Measurements from ENCODE around the gene RNF141. TPM values are rescaled to one million over a fixed set of nuclear protein-coding genes. Genes with fewer than 3 reads are reported as not detected.

RNF141 gene
- polyA plus RNA-seq, 1 of the 3 experiments (the other 2 are of a cell fraction): 6.9 TPM

DNA sequence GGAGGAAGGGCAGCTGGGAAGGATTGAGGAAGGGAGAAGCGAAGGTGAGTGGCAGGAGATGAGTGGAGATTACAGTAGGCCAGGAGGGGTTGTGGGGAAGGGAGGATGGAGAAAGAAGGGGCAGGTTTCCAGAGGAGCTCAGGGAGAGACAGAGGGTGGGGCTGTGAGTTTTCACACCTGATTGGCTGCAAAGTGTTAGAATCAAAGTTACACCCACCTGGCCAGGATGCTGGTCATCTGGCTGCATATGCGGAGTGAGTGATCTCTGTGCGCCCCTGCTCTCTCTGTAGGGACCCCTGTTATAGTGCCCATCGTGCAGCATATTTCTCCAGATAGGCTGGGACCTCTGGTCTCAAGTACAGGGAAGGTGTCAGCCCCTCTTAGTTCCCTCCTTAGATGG lies 67.6 kb downstream of the RNF141 start:
- ChIA-PET CTCF (interaction anchor here (1.0 to 1.1 kb wide), 2 partner anchors 14 to 67 kb away, joined by 3 to 4 read pairs; partner anchors contain the start of gene RNF141), POLR2A (no interaction called here)
- no peaks in the 10 kb centered on the region for H3K79me2 ChIP-seq (ENCODE audit: insufficient read depth)
- no peaks in the 10 kb centered on the region for H3K36me3 ChIP-seq (replicated peaks in 1 of 2; ENCODE audit: control insufficient read depth in 1 of 2, insufficient read depth in 2 of 2, low read length in 1 of 2)
- no peak overlapping the region for H3K9ac ChIP-seq
- TF ChIP-seq, protein P1, sequence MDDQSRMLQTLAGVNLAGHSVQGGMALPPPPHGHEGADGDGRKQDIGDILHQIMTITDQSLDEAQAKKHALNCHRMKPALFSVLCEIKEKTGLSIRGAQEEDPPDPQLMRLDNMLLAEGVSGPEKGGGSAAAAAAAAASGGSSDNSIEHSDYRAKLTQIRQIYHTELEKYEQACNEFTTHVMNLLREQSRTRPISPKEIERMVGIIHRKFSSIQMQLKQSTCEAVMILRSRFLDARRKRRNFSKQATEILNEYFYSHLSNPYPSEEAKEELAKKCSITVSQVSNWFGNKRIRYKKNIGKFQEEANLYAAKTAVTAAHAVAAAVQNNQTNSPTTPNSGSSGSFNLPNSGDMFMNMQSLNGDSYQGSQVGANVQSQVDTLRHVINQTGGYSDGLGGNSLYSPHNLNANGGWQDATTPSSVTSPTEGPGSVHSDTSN (IDR thresholded peaks at IDR 0.05): no peak
- TF ChIP-seq, protein P2, sequence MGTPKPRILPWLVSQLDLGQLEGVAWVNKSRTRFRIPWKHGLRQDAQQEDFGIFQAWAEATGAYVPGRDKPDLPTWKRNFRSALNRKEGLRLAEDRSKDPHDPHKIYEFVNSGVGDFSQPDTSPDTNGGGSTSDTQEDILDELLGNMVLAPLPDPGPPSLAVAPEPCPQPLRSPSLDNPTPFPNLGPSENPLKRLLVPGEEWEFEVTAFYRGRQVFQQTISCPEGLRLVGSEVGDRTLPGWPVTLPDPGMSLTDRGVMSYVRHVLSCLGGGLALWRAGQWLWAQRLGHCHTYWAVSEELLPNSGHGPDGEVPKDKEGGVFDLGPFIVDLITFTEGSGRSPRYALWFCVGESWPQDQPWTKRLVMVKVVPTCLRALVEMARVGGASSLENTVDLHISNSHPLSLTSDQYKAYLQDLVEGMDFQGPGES (IDR thresholded peaks at IDR 0.05; ENCODE audit: low read depth, low read length): no peak
- TF ChIP-seq TCF12 (IDR thresholded peaks at IDR 0.05) (no peak), ELF1 (IDR thresholded peaks at IDR 0.05) (no peak), FOXJ3 (CRISPR knock-in tag; IDR thresholded peaks at IDR 0.05) (no peak), TAF1 (IDR thresholded peaks at IDR 0.05; ENCODE audit: borderline replicate concordance, low read depth, low read length) (no peak), RCOR1 (IDR thresholded peaks at IDR 0.05; ENCODE audit: low read length) (no peak), MXI1 (IDR thresholded peaks at IDR 0.05; ENCODE audit: low read depth, low read length) (no peak), MEF2A (IDR thresholded peaks at IDR 0.05; ENCODE audit: borderline replicate concordance, low read depth) (no peak), NFIC (IDR thresholded peaks at IDR 0.05; ENCODE audit: borderline replicate concordance) (no peak), SMC3 (IDR thresholded peaks at IDR 0.05; ENCODE audit: low read depth, low read length) (no peak), GABPA (IDR thresholded peaks at IDR 0.05; ENCODE audit: low read depth) (no peak), NRF1 (IDR thresholded peaks at IDR 0.05; ENCODE audit: low read depth, low read length) (no peak), EZH2phosphoT487 (IDR thresholded peaks at IDR 0.05; ENCODE audit: borderline replicate concordance, low read depth) (no peak)
- H3K27ac ChIP-seq (ENCODE audit: low read depth in 2 of 2, low read length in 1 of 2): no peak overlapping the region
- H3K4me2 ChIP-seq: no peak overlapping the region
- no peaks in the 10 kb centered on the region for H3K9me2 ChIP-seq
- 94% methylated on average over 4 of the region's 4 CpGs for WGBS (ENCODE audit: low lambda C conversion rate)
- no peaks in the 10 kb centered on the region for H3K27me3 ChIP-seq (ENCODE audit: insufficient read depth)
- no peaks in the 10 kb centered on the region for H3K9me3 ChIP-seq
- no peak overlapping the region for H2AFZ ChIP-seq (ENCODE audit: low read depth)
- no peak overlapping the region for H3K4me3 ChIP-seq (ENCODE audit: low read depth in 2 of 2, low read length in 1 of 2)
- DNase-seq: no peak
- no peaks in the 10 kb centered on the region for H4K20me1 ChIP-seq (ENCODE audit: insufficient read depth)
- no peaks in the 10 kb centered on the region for H3F3A ChIP-seq (replicated peaks; ENCODE audit: insufficient read depth)
- peaks cover 0 to 11% of the 10 kb centered on the region in 2 experiments; a peak in 1 of 4 replicates for H3K4me1 ChIP-seq (ENCODE audit: control insufficient read depth in 1 of 2, insufficient read depth in 2 of 2, low read depth in 1 of 2, low read length in 1 of 2)

DNA sequence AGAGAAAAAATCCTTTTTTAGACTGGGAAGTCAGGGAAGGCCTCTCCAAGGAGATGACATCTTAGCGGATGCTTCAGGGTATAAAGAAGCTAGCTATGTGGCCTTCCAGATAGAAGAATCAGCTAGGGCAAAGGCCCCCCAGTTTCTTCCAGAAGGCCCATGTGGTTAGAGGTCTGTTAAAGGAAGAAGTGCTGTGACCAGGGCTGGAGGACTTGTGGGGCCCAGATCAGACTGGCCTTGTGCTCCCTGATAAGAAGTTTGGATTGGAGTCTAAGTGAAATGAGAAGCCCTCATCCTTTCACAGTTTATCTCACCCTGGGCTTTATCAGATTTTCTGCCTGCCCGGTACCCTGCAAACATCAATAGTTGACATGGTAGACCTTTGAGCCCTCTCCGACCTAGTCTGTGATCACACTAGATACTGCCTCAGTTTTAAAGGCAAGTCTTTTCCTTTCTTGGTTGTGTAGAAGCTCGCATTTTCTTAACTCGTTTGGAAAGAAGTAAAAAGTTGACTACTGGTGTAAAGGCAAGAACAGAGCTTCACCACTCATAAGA lies 78.2 kb downstream of the RNF141 start:
- Histone ChIP-seq H3K27ac (ENCODE audit: low read depth in 2 of 2, low read length in 1 of 2) (no peak overlapping the region), H3K9me3 (no peaks in the 10 kb centered on the region), H3K27me3 (ENCODE audit: insufficient read depth) (no peaks in the 10 kb centered on the region), H3F3A (replicated peaks; ENCODE audit: insufficient read depth) (no peaks in the 10 kb centered on the region), H3K9me2 (no peaks in the 10 kb centered on the region), H3K79me2 (ENCODE audit: insufficient read depth) (no peaks in the 10 kb centered on the region), H3K36me3 (replicated peaks in 1 of 2; ENCODE audit: control insufficient read depth in 1 of 2, insufficient read depth in 2 of 2, low read length in 1 of 2) (no peaks in the 10 kb centered on the region), H3K9ac (no peak overlapping the region), H2AFZ (ENCODE audit: low read depth) (no peak overlapping the region), H3K4me2 (no peak overlapping the region), H3K4me1 (ENCODE audit: control insufficient read depth in 1 of 2, insufficient read depth in 2 of 2, low read depth in 1 of 2, low read length in 1 of 2) (peaks cover 0 to 9% of the 10 kb centered on the region in 2 experiments; a peak in 1 of 4 replicates), H3K4me3 (ENCODE audit: low read depth in 2 of 2, low read length in 1 of 2) (no peak overlapping the region), H4K20me1 (ENCODE audit: insufficient read depth) (no peaks in the 10 kb centered on the region)
- POLR2A ChIA-PET: no interaction called here
- 92% methylated on average over 5 of the region's 5 CpGs for WGBS (ENCODE audit: low lambda C conversion rate)
- CTCF ChIA-PET: no interaction called here
- DNase-seq: no peak
- TF ChIP-seq, protein P1 (IDR thresholded peaks at IDR 0.05): no peak
- no peak for TF ChIP-seq RXRA (IDR thresholded peaks at IDR 0.05; ENCODE audit: borderline replicate concordance, low read depth)
- TF ChIP-seq, protein P3, sequence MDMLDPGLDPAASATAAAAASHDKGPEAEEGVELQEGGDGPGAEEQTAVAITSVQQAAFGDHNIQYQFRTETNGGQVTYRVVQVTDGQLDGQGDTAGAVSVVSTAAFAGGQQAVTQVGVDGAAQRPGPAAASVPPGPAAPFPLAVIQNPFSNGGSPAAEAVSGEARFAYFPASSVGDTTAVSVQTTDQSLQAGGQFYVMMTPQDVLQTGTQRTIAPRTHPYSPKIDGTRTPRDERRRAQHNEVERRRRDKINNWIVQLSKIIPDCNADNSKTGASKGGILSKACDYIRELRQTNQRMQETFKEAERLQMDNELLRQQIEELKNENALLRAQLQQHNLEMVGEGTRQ (IDR thresholded peaks at IDR 0.05; ENCODE audit: borderline replicate concordance, low read depth, low read length): no peak
- TF ChIP-seq, protein P2 (IDR thresholded peaks at IDR 0.05; ENCODE audit: low read depth, low read length): no peak
- TF ChIP-seq NFIC (IDR thresholded peaks at IDR 0.05; ENCODE audit: borderline replicate concordance): no peak
- TF ChIP-seq, protein P4, sequence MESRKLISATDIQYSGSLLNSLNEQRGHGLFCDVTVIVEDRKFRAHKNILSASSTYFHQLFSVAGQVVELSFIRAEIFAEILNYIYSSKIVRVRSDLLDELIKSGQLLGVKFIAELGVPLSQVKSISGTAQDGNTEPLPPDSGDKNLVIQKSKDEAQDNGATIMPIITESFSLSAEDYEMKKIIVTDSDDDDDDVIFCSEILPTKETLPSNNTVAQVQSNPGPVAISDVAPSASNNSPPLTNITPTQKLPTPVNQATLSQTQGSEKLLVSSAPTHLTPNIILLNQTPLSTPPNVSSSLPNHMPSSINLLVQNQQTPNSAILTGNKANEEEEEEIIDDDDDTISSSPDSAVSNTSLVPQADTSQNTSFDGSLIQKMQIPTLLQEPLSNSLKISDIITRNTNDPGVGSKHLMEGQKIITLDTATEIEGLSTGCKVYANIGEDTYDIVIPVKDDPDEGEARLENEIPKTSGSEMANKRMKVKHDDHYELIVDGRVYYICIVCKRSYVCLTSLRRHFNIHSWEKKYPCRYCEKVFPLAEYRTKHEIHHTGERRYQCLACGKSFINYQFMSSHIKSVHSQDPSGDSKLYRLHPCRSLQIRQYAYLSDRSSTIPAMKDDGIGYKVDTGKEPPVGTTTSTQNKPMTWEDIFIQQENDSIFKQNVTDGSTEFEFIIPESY (IDR thresholded peaks at IDR 0.05; ENCODE audit: borderline replicate concordance, low read depth): no peak
- no peak for TF ChIP-seq SIN3A (IDR thresholded peaks at IDR 0.05; ENCODE audit: borderline replicate concordance, low read depth, low read length)
- no peak for TF ChIP-seq TCF12 (IDR thresholded peaks at IDR 0.05)
- TF ChIP-seq RFX5 (IDR thresholded peaks at IDR 0.05; ENCODE audit: low read length): no peak
- no peak for TF ChIP-seq MEF2A (IDR thresholded peaks at IDR 0.05; ENCODE audit: borderline replicate concordance, low read depth)
- TF ChIP-seq SMC3 (IDR thresholded peaks at IDR 0.05; ENCODE audit: low read depth, low read length): no peak
- TF ChIP-seq EZH2phosphoT487 (IDR thresholded peaks at IDR 0.05; ENCODE audit: borderline replicate concordance, low read depth): no peak

Data from SK-N-SH (cell line).